ENCODE data around the gene MISP3. TPM values are rescaled to one million over a fixed set of nuclear protein-coding genes. Genes with fewer than 3 reads are reported as not detected.
A peak's percentile ranks its signal among the peaks of the same experiment; 100 is the strongest.

The MISP3 gene
- total RNA-seq, 1 experiment from 2014 or later: 0.54 TPM

DNA sequence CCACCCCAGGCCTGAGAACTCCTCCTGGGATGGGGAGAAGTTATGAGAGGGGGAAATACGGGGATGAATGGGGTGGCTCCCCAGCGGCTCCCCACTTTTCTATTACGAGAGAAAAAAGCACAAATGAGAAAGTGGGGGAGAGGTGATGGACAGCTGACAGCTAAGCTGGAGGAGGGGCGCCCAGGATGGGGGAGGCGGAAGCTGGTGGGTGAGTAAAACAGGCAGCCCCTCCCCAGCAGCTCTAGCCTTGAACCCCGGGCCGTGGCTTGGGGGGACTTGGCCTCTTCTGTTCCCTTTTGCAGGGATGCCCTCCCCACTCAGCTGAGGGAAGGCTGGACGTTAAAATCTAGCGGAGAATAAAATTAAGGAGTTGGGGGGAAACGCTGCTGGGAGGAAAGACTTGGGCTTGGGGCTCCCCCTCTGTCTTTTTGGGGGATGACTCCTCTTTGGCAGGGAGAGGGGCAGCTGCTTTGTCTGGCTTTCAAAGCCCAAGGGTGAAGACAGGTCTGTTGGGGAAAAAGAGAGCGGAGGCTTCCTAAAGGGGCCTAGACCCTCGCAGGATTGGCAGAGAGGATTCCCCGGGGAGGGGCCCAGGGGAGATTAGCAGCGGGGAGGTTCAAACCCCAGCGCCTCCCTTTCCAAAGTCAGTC, 19.4 kb downstream of the MISP3 start:
- POLR2A ChIA-PET: interaction anchor here (0.6 to 2.9 kb wide), 4 partner anchors 11 to 44 kb away, joined by 3 to 11 read pairs (median 3); partner anchors contain the start of gene PRKACA
- H3K36me3 Mint-ChIP-seq (ENCODE audit: insufficient read depth, unreplicated experiment): peaks cover 27% of the 10 kb centered on the region
- TF ChIP-seq, protein P1, sequence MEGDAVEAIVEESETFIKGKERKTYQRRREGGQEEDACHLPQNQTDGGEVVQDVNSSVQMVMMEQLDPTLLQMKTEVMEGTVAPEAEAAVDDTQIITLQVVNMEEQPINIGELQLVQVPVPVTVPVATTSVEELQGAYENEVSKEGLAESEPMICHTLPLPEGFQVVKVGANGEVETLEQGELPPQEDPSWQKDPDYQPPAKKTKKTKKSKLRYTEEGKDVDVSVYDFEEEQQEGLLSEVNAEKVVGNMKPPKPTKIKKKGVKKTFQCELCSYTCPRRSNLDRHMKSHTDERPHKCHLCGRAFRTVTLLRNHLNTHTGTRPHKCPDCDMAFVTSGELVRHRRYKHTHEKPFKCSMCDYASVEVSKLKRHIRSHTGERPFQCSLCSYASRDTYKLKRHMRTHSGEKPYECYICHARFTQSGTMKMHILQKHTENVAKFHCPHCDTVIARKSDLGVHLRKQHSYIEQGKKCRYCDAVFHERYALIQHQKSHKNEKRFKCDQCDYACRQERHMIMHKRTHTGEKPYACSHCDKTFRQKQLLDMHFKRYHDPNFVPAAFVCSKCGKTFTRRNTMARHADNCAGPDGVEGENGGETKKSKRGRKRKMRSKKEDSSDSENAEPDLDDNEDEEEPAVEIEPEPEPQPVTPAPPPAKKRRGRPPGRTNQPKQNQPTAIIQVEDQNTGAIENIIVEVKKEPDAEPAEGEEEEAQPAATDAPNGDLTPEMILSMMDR (IDR thresholded peaks at IDR 0.05; ENCODE audit: unreplicated experiment): no peak
- TSS peak; percentile 74 for BruUV-seq (replicated peaks)
- no peaks in the 10 kb centered on the region for H3K9me3 Mint-ChIP-seq (ENCODE audit: unreplicated experiment)
- CTCF ChIA-PET: interaction anchor here (0.8 to 1.1 kb wide), 2 partner anchors 24 to 43 kb away, joined by 3 to 4 read pairs; no protein-coding TSS in a partner anchor
- H3K27me3 Mint-ChIP-seq (ENCODE audit: insufficient read depth, unreplicated experiment): no peaks in the 10 kb centered on the region
- no peak overlapping the region for H3K27ac Mint-ChIP-seq (ENCODE audit: low read depth, unreplicated experiment)
- intact Hi-C loops (cut with micrococcal nuclease): no loop called here
- H3K4me1 Mint-ChIP-seq (ENCODE audit: insufficient read depth, unreplicated experiment): peaks cover 12% of the 10 kb centered on the region
- peak overlapping the region; percentile 78 for H3K4me3 Mint-ChIP-seq (ENCODE audit: unreplicated experiment)
- no peak for DNase-seq (ENCODE audit: unreplicated experiment)

DNA sequence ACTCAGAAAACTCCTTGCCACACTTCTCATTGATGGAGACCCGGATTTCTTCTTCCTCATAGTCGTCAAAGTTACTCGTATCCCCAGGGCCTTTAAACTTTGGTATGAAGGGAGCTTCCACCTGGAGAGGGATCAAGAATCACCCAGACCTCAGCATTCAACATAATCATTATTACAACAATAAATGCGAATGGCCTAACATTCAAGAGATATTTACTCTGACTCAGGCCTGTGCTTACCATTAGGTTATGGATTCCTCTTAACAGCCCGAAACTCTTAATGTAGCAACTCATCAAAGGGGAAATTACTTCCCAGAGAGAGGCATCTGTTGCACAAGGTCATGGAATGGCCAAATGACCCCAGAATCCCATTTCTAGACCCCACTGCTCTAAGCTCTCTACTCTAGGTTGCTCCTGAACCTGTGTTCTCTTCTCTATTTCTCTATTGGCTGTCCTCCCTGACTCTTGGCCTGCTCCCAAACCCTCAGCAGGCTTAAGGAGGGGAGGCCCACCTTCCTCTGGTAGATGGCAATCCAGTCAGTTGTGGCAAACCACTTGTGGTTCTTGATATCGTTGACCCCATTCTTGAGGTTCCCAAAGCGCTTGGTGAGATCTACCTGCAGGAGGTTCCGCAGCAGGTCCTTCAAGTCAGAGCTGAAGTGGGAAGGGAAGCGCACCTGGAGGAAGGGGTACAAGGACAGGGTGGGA, 20.7 kb downstream of the MISP3 start:
- BruUV-seq (replicated peaks): no TSS peak
- Mint-ChIP-seq H3K36me3 (ENCODE audit: insufficient read depth, unreplicated experiment) (peaks cover 25% of the 10 kb centered on the region), H3K27ac (ENCODE audit: low read depth, unreplicated experiment) (no peak overlapping the region), H3K4me3 (ENCODE audit: unreplicated experiment) (no peak overlapping the region), H3K27me3 (ENCODE audit: insufficient read depth, unreplicated experiment) (no peaks in the 10 kb centered on the region), H3K9me3 (ENCODE audit: unreplicated experiment) (no peaks in the 10 kb centered on the region), H3K4me1 (ENCODE audit: insufficient read depth, unreplicated experiment) (peaks cover 12% of the 10 kb centered on the region)
- POLR2A ChIA-PET: interaction anchor here (0.6 to 2.9 kb wide), 2 partner anchors 12 to 25 kb away, joined by 5 to 11 read pairs; partner anchors contain the start of gene PRKACA
- CTCF ChIA-PET: interaction anchor here (0.6 to 1.1 kb wide), 3 partner anchors 23 to 256 kb away, joined by 3 to 5 read pairs (median 3); no protein-coding TSS in a partner anchor
- no peak for DNase-seq (ENCODE audit: unreplicated experiment)
- TF ChIP-seq, protein P1 (IDR thresholded peaks at IDR 0.05; ENCODE audit: unreplicated experiment): no peak
- intact Hi-C loops (cut with micrococcal nuclease): no loop called here

DNA sequence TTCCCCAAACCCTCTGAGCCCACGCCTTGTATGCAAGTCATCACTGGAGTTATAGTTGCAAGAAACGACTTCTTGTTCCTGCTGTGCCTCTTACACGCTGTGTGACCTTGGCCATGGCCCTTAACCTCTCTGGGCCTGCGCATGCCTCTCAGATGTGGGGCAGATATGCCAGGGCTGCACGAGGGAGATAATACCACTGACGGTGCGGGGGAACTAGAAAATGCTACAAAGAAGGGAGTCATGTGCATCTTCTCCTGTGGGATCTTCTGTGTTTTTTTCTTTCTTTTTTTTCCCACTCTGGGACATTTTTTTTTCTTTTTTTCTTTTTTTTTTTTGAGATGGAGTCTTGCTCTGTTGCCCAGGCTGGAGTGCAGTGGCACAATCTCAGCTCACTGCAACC, 22.3 kb downstream of the MISP3 start:
- intact Hi-C loops (cut with micrococcal nuclease): no loop called here
- ChIA-PET POLR2A (interaction anchor here (1.7 kb wide), 1 partner anchor 21 kb away, joined by 4 read pairs; no protein-coding TSS in a partner anchor), CTCF (interaction anchor here (0.9 to 1.9 kb wide), 2 partner anchors 20 to 306 kb away, joined by 3 to 11 read pairs; no protein-coding TSS in a partner anchor)
- Mint-ChIP-seq H3K4me3 (ENCODE audit: unreplicated experiment) (no peak overlapping the region), H3K9me3 (ENCODE audit: unreplicated experiment) (no peaks in the 10 kb centered on the region), H3K27me3 (ENCODE audit: insufficient read depth, unreplicated experiment) (no peaks in the 10 kb centered on the region), H3K4me1 (ENCODE audit: insufficient read depth, unreplicated experiment) (peaks cover 6% of the 10 kb centered on the region), H3K36me3 (ENCODE audit: insufficient read depth, unreplicated experiment) (peaks cover 25% of the 10 kb centered on the region), H3K27ac (ENCODE audit: low read depth, unreplicated experiment) (no peak overlapping the region)
- TF ChIP-seq, protein P1 (IDR thresholded peaks at IDR 0.05; ENCODE audit: unreplicated experiment): no peak
- no TSS peak for BruUV-seq (replicated peaks)
- DNase-seq (ENCODE audit: unreplicated experiment): no peak

All from MCF 10A (cell line).